ENCODE results near the gene NAA80. TPM values are rescaled to one million over a fixed set of nuclear protein-coding genes. Genes with fewer than 3 reads are reported as not detected.

NAA80 gene
- total and polyA plus RNA-seq, 2 of the 8 experiments (the other 6 are each of a cell fraction or from before 2014, with no cell fraction given) = 11.3 to 16.7 TPM

DNA sequence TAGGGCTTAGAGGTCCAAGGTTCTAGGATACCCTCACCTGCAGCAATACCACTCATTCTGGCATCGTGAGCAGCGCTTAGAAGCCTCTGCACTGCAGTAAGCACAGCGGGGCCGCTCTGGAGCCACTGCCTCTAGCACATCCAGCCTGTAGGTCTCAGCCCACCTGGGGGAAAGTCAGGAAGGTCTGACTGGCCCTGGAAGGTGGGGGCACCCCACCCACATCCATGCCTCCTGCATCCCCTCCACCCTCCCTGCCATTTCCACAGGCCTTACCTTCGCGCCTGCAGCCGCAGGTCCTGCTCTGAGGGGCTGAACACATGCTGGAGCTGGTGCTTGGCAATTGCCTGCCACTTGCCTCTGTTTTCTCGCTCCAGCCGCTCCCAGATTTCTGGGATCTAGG, 42.3 kb upstream of the NAA80 start:
- no peak overlapping the region for H2BK5ac ChIP-seq (ENCODE audit: low read depth, low read length)
- H3K4ac ChIP-seq (replicated peaks; ENCODE audit: insufficient read length, low read depth, low read length) = no peak overlapping the region
- peaks cover 23 to 68% (median 54%) of the 10 kb centered on the region in 4 experiments for H3K27me3 ChIP-seq (replicated peaks in 1 of 4; ENCODE audit: control insufficient read depth in 3 of 4, extremely low read depth in 1 of 4, insufficient read depth in 3 of 4, low read length in 3 of 4)
- no peaks in the 10 kb centered on the region for H3K36me3 ChIP-seq (ENCODE audit: control insufficient read depth in 2 of 4, insufficient read depth in 4 of 4, low read length in 3 of 4)
- H2BK15ac ChIP-seq (ENCODE audit: low read length) = peak overlapping the region; percentile 98
- ChIA-PET POLR2A (ENCODE audit: partially characterized antibody) (interaction anchor here (0.8 to 3.3 kb wide), 4 partner anchors 11 to 19 kb away, joined by 3 to 17 read pairs (median 4); partner anchors contain the start of genes HYAL2 and TUSC2), CTCF (ENCODE audit: partially characterized antibody) (interaction anchor here (0.8 to 10.0 kb wide), 9 partner anchors 9 to 210 kb away, joined by 3 to 84 read pairs (median 3); no protein-coding TSS in a partner anchor)
- no peak overlapping the region for H4K5ac ChIP-seq (ENCODE audit: insufficient read length, low read depth, low read length)
- no peak overlapping the region for H3K14ac ChIP-seq (ENCODE audit: insufficient read length)
- DNase-seq (ENCODE audit: low read depth in 1 of 2, low spot score in 2 of 2) (no peak), FAIRE-seq (no peak)
- H4K91ac ChIP-seq (replicated peaks; ENCODE audit: insufficient read length, low read length) = no peak overlapping the region
- peaks cover 0 to 4% of the 10 kb centered on the region in 2 experiments for H4K20me1 ChIP-seq (replicated peaks in 1 of 2; ENCODE audit: control insufficient read depth in 1 of 2, insufficient read depth in 2 of 2, low read length in 2 of 2)
- 93% methylated on average over 9 of the region's 9 CpGs; no CpG with 5 or more reads in 1 of the 2 experiments for WGBS, 2 experiments (ENCODE audit: extremely low coverage in 1 of 2, insufficient coverage in 1 of 2, insufficient read length in 1 of 2, insufficient replicate concordance in 2 of 2, low coverage in 1 of 2, low lambda C conversion rate in 2 of 2, missing lambda C conversion rate in 1 of 2)
- no peak overlapping the region for H2BK120ac ChIP-seq (replicated peaks; ENCODE audit: low read depth, low read length)
- no peak overlapping the region for H3K23ac ChIP-seq (ENCODE audit: insufficient read length)
- peak overlapping the region; percentile 68; the same call in 1 of the 2 replicates for H2BK12ac ChIP-seq (ENCODE audit: low read depth, low read length)
- no peak overlapping the region for H2BK20ac ChIP-seq (ENCODE audit: low read length)
- H3K9ac ChIP-seq (replicated peaks in 1 of 4; ENCODE audit: extremely low read depth in 1 of 4, low read depth in 3 of 4, low read length in 3 of 4) = no peak overlapping the region
- H2AK5ac ChIP-seq (ENCODE audit: low read depth, low read length) = no peak overlapping the region
- H3K9me3 ChIP-seq (ENCODE audit: insufficient read depth in 2 of 2, low read depth in 1 of 2, low read length in 1 of 2) = no peaks in the 10 kb centered on the region
- H3K18ac ChIP-seq (ENCODE audit: extremely low read depth, low read length) = peak overlapping the region; percentile 75; the same call in 1 of the 2 replicates
- no peak for TF ChIP-seq CHD2 (IDR thresholded peaks at IDR 0.05; ENCODE audit: low read length)
- no peak for TF ChIP-seq SIN3A (conservative IDR thresholded peaks at IDR 0.05 in 1 of 2, IDR thresholded peaks at IDR 0.05 in 1 of 2; ENCODE audit: low read depth in 1 of 2, low read length in 2 of 2)
- no peak for TF ChIP-seq KDM5A (IDR thresholded peaks at IDR 0.05; ENCODE audit: low read length)
- no peak for TF ChIP-seq SIRT6 (IDR thresholded peaks at IDR 0.05; ENCODE audit: low read length)
- peaks cover 0 to 2% of the 10 kb centered on the region in 2 experiments; a peak in 1 of 4 replicates for H3K79me2 ChIP-seq (ENCODE audit: control insufficient read depth in 1 of 2, insufficient read depth in 2 of 2, low read length in 2 of 2)
- H3K27ac ChIP-seq (ENCODE audit: low read depth, low read length) = no peak overlapping the region
- H3K4me2 ChIP-seq (ENCODE audit: insufficient read depth in 1 of 2, low read depth in 2 of 2, low read length in 2 of 2) = peak overlapping the region; percentile 65 to 87; a peak in 2 of 4 replicates
- no peak overlapping the region for H3K56ac ChIP-seq (replicated peaks; ENCODE audit: insufficient read length, low read depth, low read length)
- no peaks in the 10 kb centered on the region for H3K79me1 ChIP-seq (ENCODE audit: low read depth, low read length)
- peaks cover 21% of the 10 kb centered on the region for H3K23me2 ChIP-seq (ENCODE audit: low read depth, low read length)
- peak overlapping the region in 1 of 4 experiments; percentile 63; a peak in 1 of 8 replicates for H3K4me3 ChIP-seq (ENCODE audit: extremely low read depth in 1 of 4, insufficient read depth in 2 of 4, low read depth in 3 of 4, low read length in 4 of 4)
- H3K4me1 ChIP-seq (replicated peaks in 1 of 4; ENCODE audit: control insufficient read depth in 3 of 4, insufficient read depth in 4 of 4, low read length in 3 of 4) = peaks cover 0 to 19% (median 14%) of the 10 kb centered on the region in 4 experiments; a peak in 5 of 7 replicates
- no peak overlapping the region for H2AFZ ChIP-seq (ENCODE audit: low read length)
- no peak overlapping the region; the same call in 1 of the 2 replicates for H4K8ac ChIP-seq (ENCODE audit: extremely low read depth, insufficient read depth, low read length)

All from H1 (cell line).